Neural progenitor cell (in vitro differentiated cells): ENCODE results near the gene GPR15LG. TPM values are rescaled to one million over a fixed set of nuclear protein-coding genes. Genes with fewer than 3 reads are reported as not detected.

Source experiments
- DNase-seq: peaks from one replicate; pipeline ENCODE4 v3.0.0-alpha.2; 2016; ENCODE audit warnings: low spot score
- H2AFZ ChIP-seq: fragments of 200-600 bp; sonication (generic); replicated peaks from 2 replicates; pipeline ENCODE4 v1.6.1; 2016; ENCODE audit warnings: antibody characterized with exemption
- H3F3A ChIP-seq: fragments of 200-600 bp; sonication (generic); 2 replicates; pipeline ENCODE4 v1.6.1; 2016; ENCODE audit warnings: antibody characterized with exemption, low read depth
- H3K27ac ChIP-seq: fragments of 200-600 bp; sonication (generic); 2 replicates; pipeline ENCODE4 v1.5.1; 2016; ENCODE audit warnings: mild to moderate bottlenecking
- H3K27me3 ChIP-seq: fragments of 200-600 bp; sonication (generic); 2 replicates; pipeline ENCODE4 v1.6.1; 2016; ENCODE audit warnings: mild to moderate bottlenecking, moderate library complexity
- H3K36me3 ChIP-seq: fragments of 200-600 bp; sonication (generic); 2 replicates; pipeline ENCODE4 v1.5.1; 2016
- H3K4me1 ChIP-seq: fragments of 200-600 bp; sonication (generic); 2 replicates; pipeline ENCODE4 v1.6.1; 2016; ENCODE audit warnings: mixed run types
- H3K4me2 ChIP-seq: fragments of 200-600 bp; sonication (generic); 2 replicates; pipeline ENCODE4 v1.6.1; 2016
- H3K4me3 ChIP-seq: fragments of 200-600 bp; sonication (generic); 2 replicates; pipeline ENCODE4 v1.5.1; 2016
- H3K79me2 ChIP-seq: fragments of 200-600 bp; sonication (generic); 2 replicates; pipeline ENCODE4 v1.6.1; 2016; ENCODE audit warnings: low read depth
- H3K9ac ChIP-seq: fragments of 200-600 bp; sonication (generic); 2 replicates; pipeline ENCODE4 v1.6.1; 2016
- H3K9me3 ChIP-seq: fragments of 200-600 bp; sonication (generic); 2 replicates; pipeline ENCODE4 v1.5.1; 2016; ENCODE audit warnings: low read depth
- H4K20me1 ChIP-seq: fragments of 200-600 bp; sonication (generic); 2 replicates; pipeline ENCODE4 v1.6.1; 2016; ENCODE audit warnings: low read depth
- H3K27ac Mint-ChIP-seq: 3 replicates; pipeline ENCODE4 v1.8.0; 2021; ENCODE audit warnings: mixed read lengths
- H3K27me3 Mint-ChIP-seq: 2 replicates; pipeline ENCODE4 v1.8.0; 2022; ENCODE audit warnings: low read depth, mild to moderate bottlenecking, inconsistent platforms, moderate library complexity, mixed read lengths; ENCODE audit not compliant: insufficient read depth
- H3K36me3 Mint-ChIP-seq: 3 replicates; pipeline ENCODE4 v1.8.0; 2021; ENCODE audit warnings: mixed read lengths
- H3K4me1 Mint-ChIP-seq: 3 replicates; pipeline ENCODE4 v1.8.0; 2021; ENCODE audit warnings: mixed read lengths
- H3K4me3 Mint-ChIP-seq: 3 replicates; pipeline ENCODE4 v1.8.0; 2021; ENCODE audit warnings: mild to moderate bottlenecking, moderate library complexity, mixed read lengths
- H3K9me3 Mint-ChIP-seq: 3 replicates; pipeline ENCODE4 v1.8.0; 2020; ENCODE audit warnings: mixed read lengths
- EZH2 ChIP-seq: fragments of 200-600 bp; sonication (generic); IDR thresholded peaks from 2 replicates; pipeline ENCODE4 v1.6.1; 2017; ENCODE audit warnings: antibody characterized with exemption, mild to moderate bottlenecking, moderate library complexity
- EZH2phosphoT487 ChIP-seq: fragments of 200-600 bp; sonication (generic); IDR thresholded peaks from 2 replicates; pipeline ENCODE4 v1.6.1; 2017; ENCODE audit warnings: antibody characterized with exemption
- total RNA-seq: library from RNA; depleted of rRNA; stranded (reverse); fragments of >200 nt; gene quantifications from 2 replicates; pipeline ENCODE4 v1.2.3, GENCODE V29; 2015; ENCODE audit warnings: low replicate concordance
- TF ChIP-seq, protein P1 (sequence below): fragments of 200-600 bp; sonication (generic); IDR thresholded peaks from 2 replicates; pipeline ENCODE4 v1.5.1; 2017; ENCODE audit warnings: antibody characterized with exemption, mild to moderate bottlenecking

The GPR15LG gene
- total RNA-seq, 1 donor from 2014 or later: not detected

DNA sequence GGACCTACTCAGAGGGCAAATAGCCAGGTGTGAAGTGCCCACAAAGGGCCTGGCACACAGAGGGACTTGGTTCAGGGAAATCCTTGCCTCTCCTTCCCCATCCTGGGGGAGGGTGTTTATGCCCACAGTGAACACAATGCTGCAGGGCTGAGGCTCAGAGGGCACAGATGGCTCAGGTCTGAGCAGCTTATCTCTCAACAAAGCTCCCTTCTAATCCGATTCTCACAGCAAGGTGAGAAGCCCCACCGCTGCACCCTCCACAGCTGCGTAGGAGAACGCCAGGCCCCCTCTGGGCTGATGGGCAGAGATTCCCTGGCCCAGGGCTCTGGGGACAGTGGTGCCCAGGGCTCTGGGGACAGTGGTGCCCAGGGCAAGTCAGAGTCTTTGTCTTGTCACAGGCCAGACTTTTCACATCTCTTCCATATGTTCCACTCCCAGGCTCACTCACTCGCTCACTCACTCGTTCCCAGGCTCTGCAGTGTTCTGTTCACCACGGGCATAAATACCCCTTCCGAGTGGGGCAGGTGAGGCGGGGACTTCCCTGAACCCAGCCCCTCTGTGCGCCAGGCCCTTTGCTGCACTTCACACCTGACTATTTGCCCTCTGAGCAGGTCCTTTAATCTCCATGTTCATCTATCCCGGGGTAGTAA lies 12.1 kb downstream of the GPR15LG start:
- Histone ChIP-seq H3K27ac (no peak overlapping the region), H3K4me3 (no peak overlapping the region), H3K9me3 (no peaks in the 10 kb centered on the region), H4K20me1 (no peaks in the 10 kb centered on the region), H3K79me2 (no peaks in the 10 kb centered on the region), H2AFZ (no peak overlapping the region), H3K36me3 (no peaks in the 10 kb centered on the region), H3K4me2 (no peak overlapping the region), H3K27me3 (no peaks in the 10 kb centered on the region), H3K9ac (no peak overlapping the region), H3K4me1 (no peaks in the 10 kb centered on the region), H3F3A (no peaks in the 10 kb centered on the region)
- H3K4me1 Mint-ChIP-seq: no peaks in the 10 kb centered on the region
- H3K4me3 Mint-ChIP-seq: no peak overlapping the region
- H3K27ac Mint-ChIP-seq: no peak overlapping the region
- no peaks in the 10 kb centered on the region for H3K9me3 Mint-ChIP-seq
- TF ChIP-seq EZH2phosphoT487 (no peak), EZH2 (no peak)
- TF ChIP-seq, protein P1, sequence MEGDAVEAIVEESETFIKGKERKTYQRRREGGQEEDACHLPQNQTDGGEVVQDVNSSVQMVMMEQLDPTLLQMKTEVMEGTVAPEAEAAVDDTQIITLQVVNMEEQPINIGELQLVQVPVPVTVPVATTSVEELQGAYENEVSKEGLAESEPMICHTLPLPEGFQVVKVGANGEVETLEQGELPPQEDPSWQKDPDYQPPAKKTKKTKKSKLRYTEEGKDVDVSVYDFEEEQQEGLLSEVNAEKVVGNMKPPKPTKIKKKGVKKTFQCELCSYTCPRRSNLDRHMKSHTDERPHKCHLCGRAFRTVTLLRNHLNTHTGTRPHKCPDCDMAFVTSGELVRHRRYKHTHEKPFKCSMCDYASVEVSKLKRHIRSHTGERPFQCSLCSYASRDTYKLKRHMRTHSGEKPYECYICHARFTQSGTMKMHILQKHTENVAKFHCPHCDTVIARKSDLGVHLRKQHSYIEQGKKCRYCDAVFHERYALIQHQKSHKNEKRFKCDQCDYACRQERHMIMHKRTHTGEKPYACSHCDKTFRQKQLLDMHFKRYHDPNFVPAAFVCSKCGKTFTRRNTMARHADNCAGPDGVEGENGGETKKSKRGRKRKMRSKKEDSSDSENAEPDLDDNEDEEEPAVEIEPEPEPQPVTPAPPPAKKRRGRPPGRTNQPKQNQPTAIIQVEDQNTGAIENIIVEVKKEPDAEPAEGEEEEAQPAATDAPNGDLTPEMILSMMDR: no peak
- DNase-seq: peak; percentile 34
- H3K36me3 Mint-ChIP-seq: no peaks in the 10 kb centered on the region
- H3K27me3 Mint-ChIP-seq: peaks cover 2% of the 10 kb centered on the region

DNA sequence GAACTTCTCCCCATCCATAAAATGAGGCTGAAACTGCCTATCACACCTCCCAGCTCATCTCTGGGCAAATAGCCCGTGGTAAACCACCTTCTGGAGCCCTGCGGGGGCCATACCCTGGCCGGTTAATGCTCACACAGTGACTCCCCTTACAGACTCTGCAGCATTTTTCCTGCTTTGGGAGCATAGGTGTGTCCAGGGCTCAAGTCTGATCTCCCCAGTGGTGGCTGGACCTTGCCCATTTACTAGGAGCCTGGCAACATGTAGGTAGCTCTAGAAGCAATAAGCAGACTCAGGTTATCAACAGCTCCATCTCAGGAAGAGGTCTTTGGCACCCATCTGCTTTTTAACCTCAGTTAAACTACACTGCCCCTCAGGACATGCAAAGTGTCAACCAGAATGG lies 15.2 kb downstream of the GPR15LG start:
- Mint-ChIP-seq H3K9me3 (peaks cover 2% of the 10 kb centered on the region), H3K27ac (no peak overlapping the region), H3K27me3 (peaks cover 16% of the 10 kb centered on the region), H3K36me3 (no peaks in the 10 kb centered on the region), H3K4me3 (no peak overlapping the region), H3K4me1 (no peaks in the 10 kb centered on the region)
- Histone ChIP-seq H3K27me3 (peaks cover 13% of the 10 kb centered on the region), H3K4me1 (no peaks in the 10 kb centered on the region), H2AFZ (no peak overlapping the region), H3K9ac (no peak overlapping the region), H3K4me3 (no peak overlapping the region), H3K27ac (no peak overlapping the region), H3K36me3 (no peaks in the 10 kb centered on the region), H3K79me2 (no peaks in the 10 kb centered on the region), H3K9me3 (no peaks in the 10 kb centered on the region), H3K4me2 (no peak overlapping the region), H3F3A (no peaks in the 10 kb centered on the region), H4K20me1 (no peaks in the 10 kb centered on the region)
- TF ChIP-seq, protein P1: no peak
- no peak for TF ChIP-seq EZH2phosphoT487
- TF ChIP-seq EZH2: no peak
- no peak for DNase-seq

DNA sequence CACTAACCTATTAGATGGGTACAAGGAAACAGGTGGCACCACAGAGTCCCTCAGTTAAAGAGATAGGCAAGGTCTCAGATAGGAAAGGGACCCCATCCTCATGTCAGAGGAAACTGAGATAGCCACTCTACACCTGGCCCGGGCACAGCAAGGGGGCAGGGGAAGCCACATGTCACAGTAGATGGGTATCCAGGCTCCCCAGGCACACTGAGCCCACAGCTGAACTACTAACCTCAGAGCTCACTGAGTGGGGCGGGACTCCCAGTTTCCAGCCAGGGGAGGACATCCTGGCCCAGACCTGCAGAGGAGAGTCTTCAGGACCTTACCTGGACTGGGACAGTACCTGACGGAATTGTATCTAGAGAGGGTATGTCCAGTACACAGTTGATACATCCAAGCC lies 17.0 kb downstream of the GPR15LG start:
- H3K27ac Mint-ChIP-seq: no peak overlapping the region
- Histone ChIP-seq H3K27ac (no peak overlapping the region), H3K79me2 (no peaks in the 10 kb centered on the region), H3K9me3 (no peaks in the 10 kb centered on the region), H3K27me3 (peaks cover 31% of the 10 kb centered on the region), H3K4me1 (no peaks in the 10 kb centered on the region), H4K20me1 (no peaks in the 10 kb centered on the region), H3F3A (no peaks in the 10 kb centered on the region), H2AFZ (no peak overlapping the region), H3K4me2 (no peak overlapping the region), H3K4me3 (no peak overlapping the region), H3K9ac (no peak overlapping the region), H3K36me3 (no peaks in the 10 kb centered on the region)
- no peak for TF ChIP-seq EZH2phosphoT487
- TF ChIP-seq EZH2: no peak
- peaks cover 2% of the 10 kb centered on the region for H3K9me3 Mint-ChIP-seq
- DNase-seq: no peak
- peaks cover 2% of the 10 kb centered on the region for H3K4me1 Mint-ChIP-seq
- no peak overlapping the region for H3K4me3 Mint-ChIP-seq
- H3K36me3 Mint-ChIP-seq: no peaks in the 10 kb centered on the region
- peaks cover 22% of the 10 kb centered on the region for H3K27me3 Mint-ChIP-seq

DNA sequence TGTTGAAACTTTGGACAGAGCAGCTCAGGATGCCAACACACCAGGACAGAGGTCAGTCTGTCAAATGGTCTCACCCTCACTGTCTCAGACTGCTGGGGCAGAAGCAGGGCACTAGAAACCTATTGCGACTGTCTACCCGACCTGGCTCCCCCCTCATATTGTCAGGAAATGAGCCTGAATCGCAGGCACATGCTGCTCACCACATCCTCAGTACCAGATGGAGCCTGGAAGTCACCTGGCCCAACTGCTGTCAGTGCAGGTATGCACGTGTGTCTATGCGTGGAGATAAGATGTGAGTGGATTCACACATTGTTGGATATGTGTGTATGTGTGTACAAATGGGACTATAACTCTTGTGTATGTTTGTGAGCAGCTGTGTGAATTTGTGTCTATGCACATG lies 17.5 kb downstream of the GPR15LG start:
- Mint-ChIP-seq H3K9me3 (peaks cover 2% of the 10 kb centered on the region), H3K4me1 (peaks cover 2% of the 10 kb centered on the region), H3K27me3 (peaks cover 24% of the 10 kb centered on the region), H3K27ac (no peak overlapping the region), H3K4me3 (no peak overlapping the region), H3K36me3 (no peaks in the 10 kb centered on the region)
- H3K36me3 ChIP-seq: no peaks in the 10 kb centered on the region
- H3K4me2 ChIP-seq: no peak overlapping the region
- H3K4me3 ChIP-seq: no peak overlapping the region
- H3K4me1 ChIP-seq: no peaks in the 10 kb centered on the region
- peaks cover 36% of the 10 kb centered on the region for H3K27me3 ChIP-seq
- H3K79me2 ChIP-seq: no peaks in the 10 kb centered on the region
- no peak for DNase-seq
- no peak for TF ChIP-seq EZH2
- TF ChIP-seq EZH2phosphoT487: no peak
- TF ChIP-seq, protein P1: no peak
- H3K9me3 ChIP-seq: no peaks in the 10 kb centered on the region
- H3K9ac ChIP-seq: no peak overlapping the region
- H3F3A ChIP-seq: no peaks in the 10 kb centered on the region
- no peaks in the 10 kb centered on the region for H4K20me1 ChIP-seq
- no peak overlapping the region for H3K27ac ChIP-seq
- H2AFZ ChIP-seq: no peak overlapping the region
